ENCODE data around the gene DARS2.

The DARS2 gene

DNA sequence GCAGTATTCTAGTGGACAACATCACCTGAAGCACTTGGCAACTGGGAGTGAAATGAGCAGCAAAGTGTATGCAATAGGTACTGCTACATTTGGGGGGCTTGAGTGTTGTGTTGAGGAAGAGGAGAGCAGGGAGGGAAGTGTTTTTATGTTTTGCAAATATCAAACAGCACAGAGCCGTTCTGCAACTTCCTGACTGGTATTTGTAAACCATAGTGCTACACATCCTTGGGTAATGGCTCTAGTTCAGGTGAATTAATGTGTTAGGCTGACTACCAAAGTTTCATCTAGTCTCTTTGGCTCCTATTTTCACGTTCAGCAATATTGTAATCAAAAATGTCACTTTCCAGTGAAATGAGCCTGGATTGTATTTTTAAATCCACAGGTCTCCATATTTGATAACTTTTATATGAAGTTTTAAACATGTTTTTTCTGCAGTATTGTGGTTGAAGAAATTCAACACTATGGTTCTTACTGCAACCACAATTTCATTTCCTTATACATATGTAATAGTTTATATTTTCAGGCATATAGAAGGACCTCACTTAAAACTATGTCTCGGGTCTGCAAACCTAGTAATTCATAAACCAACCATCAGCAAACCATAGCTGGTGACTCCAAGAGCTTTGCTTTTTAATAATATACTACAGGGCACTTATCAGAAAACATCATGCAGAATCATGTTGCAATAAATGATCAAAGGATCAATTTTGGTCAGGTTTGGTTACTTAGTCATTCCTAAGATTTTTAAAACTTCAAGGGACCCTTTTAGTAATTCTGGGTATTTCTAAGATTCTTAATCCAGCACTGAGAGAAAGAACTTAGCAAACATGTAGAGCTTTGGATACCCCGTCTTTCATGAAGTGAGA is 62.5 kb downstream of the DARS2 start:
- no peak for DNase-seq (ENCODE audit: low read depth)

DNA sequence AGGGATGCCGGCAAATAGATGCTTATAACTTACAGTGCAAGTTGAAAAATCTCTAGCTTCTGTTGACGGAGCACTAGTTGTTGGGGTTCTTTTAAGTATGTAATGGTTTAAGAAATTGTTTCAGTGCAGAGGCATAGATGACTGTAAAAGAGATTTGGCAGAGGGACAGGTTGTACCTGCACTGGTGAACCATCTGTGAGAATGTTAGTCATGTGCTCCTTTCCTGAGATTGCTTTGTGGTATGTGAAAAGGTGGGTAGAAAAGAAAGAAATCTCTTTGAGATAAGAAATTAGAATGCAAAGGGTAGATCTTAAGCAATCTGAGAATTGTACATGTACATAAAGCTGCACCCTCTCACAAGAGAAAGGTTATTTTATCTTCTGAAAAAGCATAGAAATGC is 63.2 kb downstream of the DARS2 start:
- DNase-seq (ENCODE audit: low read depth) = no peak

DNA sequence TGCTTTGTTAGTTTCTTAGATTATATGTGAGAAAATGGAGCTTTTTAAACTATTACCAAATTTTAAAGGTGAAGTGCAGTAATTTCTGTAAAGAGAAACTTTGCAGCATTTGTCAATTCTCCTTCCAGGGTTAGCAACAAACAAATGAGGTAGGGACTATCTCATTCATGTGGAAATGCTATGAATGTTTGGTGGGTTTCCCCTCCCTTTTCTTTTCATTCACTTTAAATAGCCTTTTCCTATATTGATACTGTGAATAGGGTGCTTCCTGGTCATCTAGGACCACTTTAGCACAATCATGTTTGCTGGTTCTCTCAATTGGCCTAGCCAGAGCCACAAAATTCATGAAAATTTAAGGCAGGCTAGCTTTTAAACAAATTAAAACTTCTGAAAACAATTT is 64.3 kb downstream of the DARS2 start:
- DNase-seq (ENCODE audit: low read depth) = no peak

GRCh38 chr1:173889885-173890284 is 65.4 kb downstream of the DARS2 start:
- DNase-seq (ENCODE audit: low read depth) = no peak

DNA sequence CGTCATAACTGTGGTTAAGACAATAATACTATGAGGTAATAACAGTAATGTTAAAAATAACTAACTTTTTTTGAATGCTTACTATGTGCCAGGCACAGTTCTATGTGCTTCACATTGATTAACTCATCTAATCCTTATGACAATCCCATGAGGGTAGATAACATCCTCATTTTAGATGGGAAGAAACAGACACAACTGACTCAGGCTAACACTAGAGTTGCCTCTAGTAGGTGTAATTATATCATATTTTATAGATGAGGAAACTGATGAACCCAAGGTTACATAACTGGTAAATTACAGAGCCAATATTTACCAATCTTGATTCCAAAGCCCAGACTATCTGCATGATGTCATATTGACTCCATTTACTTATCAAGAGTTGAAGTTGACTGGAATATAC is 69.1 kb downstream of the DARS2 start:
- DNase-seq (ENCODE audit: low read depth) = no peak

DNA sequence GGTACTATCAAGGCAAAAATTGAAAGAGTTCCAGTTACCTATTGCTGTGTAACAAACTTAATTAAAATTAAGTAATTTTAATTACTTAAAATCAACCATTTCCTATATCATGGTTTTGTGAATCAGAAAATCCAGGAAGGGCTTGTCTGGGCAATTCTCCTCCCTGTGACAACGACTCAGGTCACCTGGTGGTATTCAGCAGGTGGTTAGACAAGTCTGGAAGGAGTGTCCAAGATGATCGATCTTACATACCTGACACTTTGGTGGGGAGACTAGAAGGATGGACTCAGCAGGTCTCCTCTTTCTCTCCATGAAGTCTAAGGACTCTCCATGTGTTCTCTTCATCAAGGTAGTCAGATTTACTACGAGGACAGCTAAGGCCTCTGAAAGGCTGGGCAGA is 69.7 kb downstream of the DARS2 start:
- DNase-seq (ENCODE audit: low read depth) = no peak

- DNase-seq (ENCODE audit: low read depth) = no peak
Measured at GRCh38 chr1:173900427-173900826, 76.0 kb downstream of the DARS2 start.

DNA sequence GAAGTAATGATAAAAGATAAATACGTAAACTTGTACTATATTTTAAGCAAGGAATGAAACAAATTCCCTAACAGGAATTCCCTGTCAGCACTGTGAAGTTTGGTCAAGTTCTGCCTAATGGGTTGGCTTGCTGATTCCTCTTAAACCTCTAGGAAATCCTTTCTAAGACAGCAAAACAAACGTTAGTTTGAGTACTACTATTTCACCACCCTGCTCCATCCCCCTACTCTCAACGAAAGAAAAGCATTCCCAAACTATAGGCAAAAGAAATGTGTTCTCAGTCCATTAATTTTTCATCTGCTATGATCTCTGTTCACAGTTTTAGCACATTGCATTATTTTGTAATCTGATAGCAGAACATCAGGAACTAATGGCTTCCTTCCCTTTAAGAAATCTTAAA is 76.5 kb downstream of the DARS2 start:
- DNase-seq (ENCODE audit: low read depth) = no peak

GRCh38 chr1:173903827-173904531 is 79.5 kb downstream of the DARS2 start:
- DNase-seq (ENCODE audit: low read depth) = no peak
